NCI-H2196 (cell line): ENCODE measurements around the gene UBALD2.
"Not testable (repeated sequence)": the region's sequence is repeated elsewhere in the genome, so short reads cannot be mapped to it uniquely, and the experiment has no call there.

Experiments
- DNase-seq: peaks from one replicate; lab custom pipeline; 2025; ENCODE audit not compliant: unreplicated experiment; lab: John Stamatoyannopoulos, UW

The UBALD2 gene

DNA sequence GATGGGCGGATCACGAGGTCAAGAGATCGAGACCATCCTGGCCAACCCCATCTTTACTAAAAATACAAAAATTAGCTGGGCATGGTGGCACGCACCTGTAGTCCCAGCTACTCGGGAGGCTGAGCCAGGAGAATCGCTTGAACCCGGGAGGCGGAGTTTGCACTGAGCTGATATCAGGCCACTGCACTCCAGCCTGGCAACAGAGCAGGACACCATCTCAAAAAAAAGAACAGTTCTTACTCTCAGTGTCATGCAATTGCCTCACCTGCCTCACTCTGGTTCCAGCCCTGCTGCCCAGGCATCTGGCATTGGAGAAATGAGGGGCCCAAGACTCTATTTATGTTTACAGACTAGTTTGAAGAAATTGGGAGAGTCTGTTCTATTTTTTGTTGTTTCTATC, 20.4 kb upstream of the UBALD2 start:
- not testable (repeated sequence) for DNase-seq

GRCh38 chr17:76246080-76247066, 18.8 kb upstream of the UBALD2 start:
- DNase-seq, result no peak

GRCh38 chr17:76247304-76247703, 17.8 kb upstream of the UBALD2 start:
- no peak for DNase-seq

DNA sequence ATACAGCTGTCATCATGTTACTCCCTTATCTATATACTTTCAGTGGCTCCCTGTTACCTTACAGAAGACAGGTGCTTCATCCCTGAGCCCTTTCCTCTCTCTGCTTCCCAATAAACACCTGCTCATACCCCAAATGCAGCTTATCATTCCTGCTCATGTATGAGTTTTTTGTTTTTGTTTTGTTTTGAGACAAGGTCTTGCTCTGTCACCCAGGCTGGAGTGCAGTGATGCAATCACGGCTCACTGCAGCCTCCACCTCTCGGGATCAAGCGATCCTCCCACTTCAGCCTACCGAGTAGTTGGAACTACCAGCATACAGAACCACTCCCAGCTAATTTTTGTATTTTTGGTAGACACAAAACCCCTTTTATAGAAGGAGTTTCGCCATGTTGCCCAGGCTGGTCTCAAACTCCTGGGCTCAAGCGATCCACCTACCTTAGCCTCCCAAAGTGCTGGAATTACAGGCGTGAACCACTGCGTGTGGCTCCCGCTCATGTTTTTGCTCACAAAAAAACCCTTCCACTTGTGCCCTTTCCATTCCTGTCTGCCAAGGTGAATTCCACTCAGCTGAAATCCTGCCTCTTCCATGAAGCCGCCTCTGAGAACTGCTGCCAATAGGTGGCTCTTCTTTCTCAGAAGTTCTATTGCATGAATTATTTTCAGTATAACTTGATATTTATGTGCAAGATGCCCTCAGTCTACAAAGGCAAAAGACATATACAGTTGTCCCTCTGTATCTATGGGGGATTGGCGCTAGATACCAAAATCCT, 16.9 kb upstream of the UBALD2 start:
- DNase-seq, result no peak

GRCh38 chr17:76250141-76250540, 15.0 kb upstream of the UBALD2 start:
- no peak for DNase-seq

DNA sequence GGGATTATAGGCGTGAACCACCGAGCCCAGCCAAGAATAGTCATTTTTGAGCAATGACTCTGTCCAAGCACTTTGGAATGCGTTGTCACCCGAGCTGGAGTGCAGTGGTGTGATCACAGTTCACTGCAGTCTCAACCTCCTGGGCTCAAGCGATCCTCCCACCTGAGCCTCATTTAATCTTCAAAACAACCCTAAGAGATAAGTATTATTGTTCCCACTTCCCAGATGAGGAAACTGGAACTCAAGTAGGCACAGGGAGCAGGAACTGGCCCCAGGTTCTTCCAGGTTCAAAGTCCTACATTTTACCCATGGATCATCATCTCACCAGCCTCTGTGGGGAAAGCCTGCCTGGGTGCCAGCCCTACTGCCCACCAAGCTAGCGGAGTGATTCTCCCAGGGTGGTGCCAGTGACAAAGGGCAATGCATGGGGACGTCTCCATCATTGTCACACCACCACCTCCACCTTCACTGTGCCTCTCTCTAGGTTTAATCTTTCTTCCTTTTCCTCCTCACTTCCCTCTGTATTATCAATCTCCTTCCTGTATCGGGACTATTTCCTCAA, 13.6 kb upstream of the UBALD2 start:
- no peak for DNase-seq

DNA sequence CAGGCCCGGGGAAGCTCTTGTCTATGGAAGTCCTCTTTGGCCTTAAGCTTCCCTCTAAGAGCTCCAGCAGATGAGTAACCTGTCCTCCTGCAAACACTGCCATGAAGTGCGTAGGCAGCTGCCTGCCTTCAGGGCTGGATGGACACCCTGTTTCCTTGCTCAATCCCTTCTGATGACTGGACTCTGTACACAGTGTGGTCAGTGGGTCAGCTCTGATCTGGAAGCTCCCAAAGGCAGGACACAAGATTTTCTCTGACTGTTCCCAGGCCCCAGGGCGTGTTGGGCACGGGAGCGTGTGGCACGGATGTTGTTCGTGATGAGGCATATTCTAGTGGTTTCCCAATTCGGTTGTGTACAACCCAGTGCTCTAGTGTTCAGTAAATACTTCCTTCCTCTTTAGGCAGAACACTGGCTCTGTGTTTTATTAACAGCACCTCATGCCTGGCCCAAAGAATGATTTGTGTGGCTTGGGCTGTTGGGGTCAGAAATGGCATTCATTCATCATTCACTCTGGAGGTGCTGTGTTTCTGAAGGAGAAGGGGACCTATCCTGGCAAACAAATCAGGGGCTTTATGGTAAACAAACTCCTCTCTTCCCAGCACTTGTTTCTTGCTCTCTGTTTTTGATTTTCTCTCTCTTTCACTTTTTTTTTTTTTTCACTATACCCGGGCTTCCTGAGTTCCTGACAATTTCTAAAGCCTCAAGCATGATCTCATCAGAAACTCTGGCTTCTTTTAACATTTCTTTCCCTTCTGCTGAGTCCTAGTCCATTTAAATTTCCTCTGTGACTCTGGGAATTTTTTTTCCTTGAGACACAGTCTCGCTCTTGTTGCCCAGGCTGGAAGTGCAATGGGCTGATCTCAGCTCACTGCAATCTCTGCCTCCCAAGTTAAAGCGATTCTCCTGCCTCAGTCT, 12.9 kb upstream of the UBALD2 start:
- DNase-seq, result no peak

GRCh38 chr17:76252967-76253766, 12.0 kb upstream of the UBALD2 start:
- DNase-seq, result not testable (repeated sequence)

GRCh38 chr17:76253841-76254240, 11.3 kb upstream of the UBALD2 start:
- no peak for DNase-seq

- no peak for DNase-seq
Measured at GRCh38 chr17:76254275-76254674, 10.9 kb upstream of the UBALD2 start.

DNA sequence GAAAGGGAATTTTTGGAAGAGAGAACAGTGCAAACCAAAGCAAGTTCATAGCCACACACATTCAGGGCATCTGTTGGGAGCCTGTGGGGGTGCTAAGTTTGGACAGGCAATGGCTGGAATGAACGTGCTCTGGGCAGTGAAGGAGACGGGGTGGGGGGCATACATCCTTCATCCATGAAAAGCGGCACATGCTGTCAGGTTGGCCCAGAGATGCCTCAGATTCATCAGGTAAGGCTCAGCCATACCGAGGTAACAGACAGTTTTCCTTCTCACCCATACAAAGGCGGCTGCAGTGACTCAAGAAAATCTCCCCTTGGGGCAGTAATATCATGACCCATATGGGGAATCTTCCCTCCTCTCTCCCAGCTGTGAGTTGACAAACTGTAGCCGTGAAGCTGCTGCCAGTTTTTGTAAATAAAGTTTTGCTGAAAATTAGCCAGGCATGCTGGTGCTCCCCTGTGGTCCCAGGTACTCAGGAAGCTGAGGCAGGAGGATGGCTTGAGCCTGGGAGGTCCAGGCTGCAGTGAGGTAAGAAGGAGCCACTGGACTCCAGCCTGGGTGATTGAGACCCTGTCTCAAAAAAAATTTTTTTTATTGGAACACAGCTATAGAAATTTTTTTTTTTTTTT, 9.2 kb upstream of the UBALD2 start:
- DNase-seq, result no peak

GRCh38 chr17:76256430-76257050, 8.6 kb upstream of the UBALD2 start:
- not testable (repeated sequence) for DNase-seq

DNA sequence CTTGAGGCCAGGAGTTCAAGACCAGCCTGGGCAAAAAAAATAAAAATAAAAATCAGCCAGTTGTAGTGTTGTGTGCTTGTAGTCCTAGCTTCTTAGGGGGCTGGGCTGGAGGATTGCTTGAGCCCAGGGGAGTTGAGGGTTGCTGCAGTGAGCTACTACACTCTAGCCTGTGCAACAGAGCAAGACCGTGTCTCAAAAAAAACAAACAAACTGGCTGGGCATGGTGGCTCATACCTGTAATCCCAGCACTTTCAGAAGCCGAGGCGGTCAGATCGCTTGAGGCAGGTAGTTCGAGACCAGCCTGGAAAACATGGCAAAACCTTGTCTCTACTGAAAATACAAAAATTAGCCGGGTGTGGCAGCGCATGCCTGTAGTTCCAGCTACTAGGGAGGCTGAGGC, 4.9 kb upstream of the UBALD2 start:
- DNase-seq, result no peak

GRCh38 chr17:76260669-76261068, 4.5 kb upstream of the UBALD2 start:
- DNase-seq, result no peak

- DNase-seq, result no peak
Measured at GRCh38 chr17:76261421-76262215, 3.5 kb upstream of the UBALD2 start.

- DNase-seq, result peak; percentile 83
Measured at GRCh38 chr17:76262732-76263344, 2.3 kb upstream of the UBALD2 start.

DNA sequence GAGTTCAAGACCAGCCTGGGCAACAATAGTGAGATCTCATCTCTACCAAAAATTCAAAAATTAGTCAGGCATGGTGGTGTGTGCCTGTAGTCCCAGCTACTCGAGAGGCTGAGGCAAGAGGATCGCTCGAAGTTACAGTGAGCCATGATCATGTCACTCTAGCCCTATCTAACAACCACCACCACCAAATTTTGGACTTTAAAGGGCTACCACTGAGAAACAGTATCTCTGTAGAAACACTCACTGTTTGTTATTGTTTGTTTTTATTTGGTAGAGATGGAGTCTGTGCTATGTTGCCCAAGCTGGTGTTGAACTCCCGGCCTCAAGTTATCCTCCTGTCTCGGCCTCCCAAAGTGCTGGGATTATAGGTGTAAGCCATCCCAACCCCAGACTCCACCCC, 1.3 kb upstream of the UBALD2 start:
- DNase-seq, result no peak

DNA sequence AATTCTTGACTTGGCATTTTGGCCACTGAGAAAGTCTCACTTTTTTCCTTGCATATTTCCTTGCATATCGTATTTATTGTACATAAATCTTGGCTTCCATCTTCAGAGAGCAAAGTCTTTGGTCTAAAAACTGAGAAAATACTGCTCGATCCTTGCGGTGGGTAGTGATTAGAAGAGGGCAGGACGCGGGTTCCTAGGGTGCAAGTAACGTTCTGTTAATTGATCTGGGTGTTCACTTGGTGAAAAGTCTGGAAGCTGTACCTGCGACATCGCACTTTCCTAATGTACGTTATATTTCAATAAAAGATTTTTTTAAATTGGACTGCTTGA, 758 bp upstream of the UBALD2 start:
- DNase-seq, result no peak
